HepG2 (cell line): ENCODE data around the gene SMTN. TPM values are rescaled to one million over a fixed set of nuclear protein-coding genes. Genes with fewer than 3 reads are reported as not detected.

Source experiments
- ARID2 ChIP-seq: sonication (generic); formaldehyde crosslinking; IDR thresholded peaks from 2 replicates; pipeline ENCODE4 v1.8.1; 2022; ENCODE audit warnings: mild to moderate bottlenecking, missing genetic modification reagents, borderline replicate concordance
- EEA1 ChIP-seq: sonication (generic); formaldehyde crosslinking; IDR thresholded peaks from 2 replicates; pipeline ENCODE4 v1.5.1; 2020; ENCODE audit warnings: mild to moderate bottlenecking, missing genetic modification reagents, borderline replicate concordance
- GABPB1 ChIP-seq: IDR thresholded peaks from 2 replicates; pipeline ENCODE4 v1.6.1; 2016; ENCODE audit warnings: mild to moderate bottlenecking, missing genetic modification reagents, moderate library complexity, missing compliant biosample characterization
- GATAD2A ChIP-seq: IDR thresholded peaks from 2 replicates; pipeline ENCODE4 v1.6.1; 2016
- HIVEP1 ChIP-seq: sonication (generic); formaldehyde crosslinking; IDR thresholded peaks from 2 replicates; pipeline ENCODE4 v1.4.0; 2020; ENCODE audit warnings: mild to moderate bottlenecking, missing genetic modification reagents
- HOXA3 ChIP-seq: sonication (generic); formaldehyde crosslinking; IDR thresholded peaks from 2 replicates; pipeline ENCODE4 v1.5.0; 2020; ENCODE audit warnings: missing genetic modification reagents
- NONO ChIP-seq, 2 experiments: fragments of 450-650 bp in 1 of 2; sonication (generic) in 1 of 2; formaldehyde crosslinking in 1 of 2; IDR thresholded peaks in 1 of 2; conservative IDR thresholded peaks in 1 of 2; 2 replicates each; pipeline versions ENCODE4 v1.6.1 to v1.8.0; 2017 to 2022; ENCODE audit warnings: mild to moderate bottlenecking in 1 of 2, missing genetic modification reagents in 1 of 2, moderate library complexity in 1 of 2
- NR2F6 ChIP-seq, 2 experiments: IDR thresholded peaks; 2 replicates each; pipeline ENCODE4 v1.6.1; 2016; ENCODE audit warnings: antibody characterized with exemption in 1 of 2, mild to moderate bottlenecking in 1 of 2
- PITX1 ChIP-seq: sonication (generic); formaldehyde crosslinking; IDR thresholded peaks from 2 replicates; pipeline ENCODE4 v1.5.1; 2020; ENCODE audit warnings: mild to moderate bottlenecking, missing genetic modification reagents
- RAD21 ChIP-seq: fragments of 450-650 bp; formaldehyde crosslinking; IDR thresholded peaks from 2 replicates; pipeline ENCODE4 v1.5.0; 2020; ENCODE audit warnings: mild to moderate bottlenecking
- RARG ChIP-seq: sonication (generic); formaldehyde crosslinking; IDR thresholded peaks from 2 replicates; pipeline ENCODE4 v1.4.0; 2020; ENCODE audit warnings: low read depth, mild to moderate bottlenecking, missing genetic modification reagents
- REPIN1 ChIP-seq: sonication (generic); formaldehyde crosslinking; IDR thresholded peaks from 2 replicates; pipeline ENCODE4 v1.8.0; 2022; ENCODE audit warnings: missing genetic modification reagents, low read depth, mild to moderate bottlenecking, borderline replicate concordance
- RXRB ChIP-seq: IDR thresholded peaks from 2 replicates; pipeline ENCODE4 v1.6.1; 2016; ENCODE audit warnings: borderline replicate concordance, missing genetic modification reagents, missing compliant biosample characterization
- TP53 ChIP-seq: sonication (generic); formaldehyde crosslinking; conservative IDR thresholded peaks from 2 replicates; pipeline ENCODE4 v1.4.0; 2020; ENCODE audit warnings: missing genetic modification reagents
- YEATS4 ChIP-seq: sonication (generic); formaldehyde crosslinking; IDR thresholded peaks from 2 replicates; pipeline ENCODE4 v1.4.0; 2020; ENCODE audit warnings: missing genetic modification reagents, borderline replicate concordance
- ZBTB38 ChIP-seq: sonication (generic); formaldehyde crosslinking; IDR thresholded peaks from 2 replicates; pipeline ENCODE4 v1.5.1; 2020; ENCODE audit warnings: mild to moderate bottlenecking, missing genetic modification reagents
- ZMYM4 ChIP-seq: sonication (generic); formaldehyde crosslinking; IDR thresholded peaks from 2 replicates; pipeline ENCODE4 v1.8.1; 2023; ENCODE audit warnings: mild to moderate bottlenecking, missing genetic modification reagents
- ZNF205 ChIP-seq: IDR thresholded peaks from 2 replicates; pipeline ENCODE4 v1.6.1; 2018; ENCODE audit warnings: missing biosample characterization, missing genetic modification reagents
- ZNF383 ChIP-seq: sonication (generic); formaldehyde crosslinking; IDR thresholded peaks from 2 replicates; pipeline ENCODE4 v1.4.0; 2020; ENCODE audit warnings: missing genetic modification reagents, mild to moderate bottlenecking, borderline replicate concordance
- ZNF414 ChIP-seq: sonication (generic); formaldehyde crosslinking; IDR thresholded peaks from 2 replicates; pipeline ENCODE4 v1.5.0; 2020; ENCODE audit warnings: missing genetic modification reagents
- ZNF567 ChIP-seq: sonication (generic); formaldehyde crosslinking; IDR thresholded peaks from 2 replicates; pipeline ENCODE4 v1.8.1; 2023; ENCODE audit warnings: mild to moderate bottlenecking, missing genetic modification reagents, borderline replicate concordance
- ZSCAN9 ChIP-seq: IDR thresholded peaks from 2 replicates; pipeline ENCODE4 v1.6.1; 2016; ENCODE audit warnings: borderline replicate concordance
- polyA plus RNA-seq, 8 experiments: library from polyadenylated mRNA; depleted of rRNA in 3 of 8; stranded (reverse) in 7 of 8; unstranded in 1 of 8; fragments of >200 nt; fragmentation: Illumina TruSeq in 4 of 8; extraction: Trizol in 4 of 8; gene quantifications; 2 replicates each; pipeline versions ENCODE4 v1.2.1 to v1.2.3, GENCODE V29; 2011 to 2016; ENCODE audit warnings: low read depth in 4 of 8, missing spikeins in 1 of 8, mixed read lengths in 1 of 8; ENCODE audit not compliant: insufficient read depth in 1 of 8
- total RNA-seq, 5 experiments: library from RNA; depleted of rRNA; stranded (reverse); fragments of >200 nt; fragmentation: Illumina TruSeq; extraction: Trizol; gene quantifications; 2 replicates each; pipeline ENCODE4 v1.2.3, GENCODE V29; 2016; ENCODE audit warnings: low read depth in 1 of 5
- TF ChIP-seq, protein P1 (sequence below): sonication (generic); formaldehyde crosslinking; IDR thresholded peaks from 2 replicates; pipeline ENCODE4 v1.8.1; 2023; ENCODE audit warnings: mild to moderate bottlenecking, inconsistent platforms, moderate library complexity, missing genetic modification reagents, borderline replicate concordance
- TF ChIP-seq, protein P2 (sequence below): sonication (generic); formaldehyde crosslinking; IDR thresholded peaks from 2 replicates; pipeline ENCODE4 v1.4.0; 2020; ENCODE audit warnings: missing genetic modification reagents, mild to moderate bottlenecking, borderline replicate concordance
- TF ChIP-seq, protein P3 (sequence below): sonication (generic); formaldehyde crosslinking; IDR thresholded peaks from 2 replicates; pipeline ENCODE4 v1.5.0; 2020; ENCODE audit warnings: mild to moderate bottlenecking, missing genetic modification reagents, moderate library complexity

Gene SMTN
- total and polyA plus RNA-seq, 2 of the 13 experiments (the other 11 are each of a cell fraction or from before 2014, with no cell fraction given), result 14.7 to 26.1 TPM

GRCh38 chr22:31107178-31107893 lies 26.2 kb downstream of the SMTN start, which contains the start of gene SELENOM (continued):
- TF ChIP-seq RAD21 (peak; percentile 90), ZNF567 (0 out of 2 replicates have a peak, but pooled peaks have one; percentile 76), ZNF383 (CRISPR knock-in tag) (no peak), ZSCAN9 (CRISPR knock-in tag) (peak; percentile 66; the same call in 1 of the 2 replicates), ZNF205 (peak; percentile 90; the same call in 1 of the 2 replicates), GATAD2A (peak; percentile 72), EEA1 (CRISPR knock-in tag) (peak; percentile 41; the same call in 1 of the 2 replicates), PITX1 (CRISPR knock-in tag) (no peak), RARG (CRISPR knock-in tag) (no peak), ZMYM4 (CRISPR knock-in tag) (0 out of 2 replicates have a peak, but pooled peaks have one; percentile 23), ARID2 (CRISPR knock-in tag) (no peak), NONO (IDR thresholded peaks at IDR 0.05) (no peak), NONO (CRISPR knock-in tag; conservative IDR thresholded peaks at IDR 0.05) (peak; percentile 58; the same call in 1 of the 2 replicates), TP53 (CRISPR knock-in tag) (no peak), REPIN1 (0 out of 2 replicates have a peak, but pooled peaks have one; percentile 26), ZNF414 (no peak), GABPB1 (CRISPR knock-in tag) (peak; percentile 49), HIVEP1 (CRISPR knock-in tag) (0 out of 2 replicates have a peak, but pooled peaks have one; percentile 13), YEATS4 (CRISPR knock-in tag) (0 out of 2 replicates have a peak, but pooled peaks have one; percentile 17), HOXA3 (peak; percentile 52), RXRB (CRISPR knock-in tag) (peak; percentile 19; the same call in 1 of the 2 replicates), NR2F6 (IDR thresholded peaks at IDR 0.05) (no peak), NR2F6 (CRISPR knock-in tag; IDR thresholded peaks at IDR 0.05) (no peak; the same call in 1 of the 2 replicates), ZBTB38 (peak; percentile 91)
- TF ChIP-seq, protein P1, sequence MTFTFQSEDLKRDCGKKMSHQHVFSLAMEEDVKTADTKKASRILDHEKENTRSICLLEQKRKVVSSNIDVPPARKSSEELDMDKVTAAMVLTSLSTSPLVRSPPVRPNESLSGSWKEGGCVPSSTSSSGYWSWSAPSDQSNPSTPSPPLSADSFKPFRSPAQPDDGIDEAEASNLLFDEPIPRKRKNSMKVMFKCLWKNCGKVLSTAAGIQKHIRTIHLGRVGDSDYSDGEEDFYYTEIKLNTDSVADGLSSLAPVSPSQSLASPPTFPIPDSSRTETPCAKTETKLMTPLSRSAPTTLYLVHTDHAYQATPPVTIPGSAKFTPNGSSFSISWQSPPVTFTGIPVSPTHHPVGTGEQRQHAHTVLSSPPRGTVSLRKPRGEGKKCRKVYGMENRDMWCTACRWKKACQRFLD, result no peak
- TF ChIP-seq, protein P2, sequence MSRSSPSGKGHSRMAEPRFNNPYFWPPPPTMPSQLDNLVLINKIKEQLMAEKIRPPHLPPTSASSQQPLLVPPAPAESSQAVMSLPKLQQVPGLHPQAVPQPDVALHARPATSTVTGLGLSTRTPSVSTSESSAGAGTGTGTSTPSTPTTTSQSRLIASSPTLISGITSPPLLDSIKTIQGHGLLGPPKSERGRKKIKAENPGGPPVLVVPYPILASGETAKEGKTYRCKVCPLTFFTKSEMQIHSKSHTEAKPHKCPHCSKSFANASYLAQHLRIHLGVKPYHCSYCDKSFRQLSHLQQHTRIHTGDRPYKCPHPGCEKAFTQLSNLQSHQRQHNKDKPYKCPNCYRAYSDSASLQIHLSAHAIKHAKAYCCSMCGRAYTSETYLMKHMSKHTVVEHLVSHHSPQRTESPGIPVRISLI (CRISPR knock-in tag), result 0 out of 2 replicates have a peak, but pooled peaks have one; percentile 28
- TF ChIP-seq, protein P3, sequence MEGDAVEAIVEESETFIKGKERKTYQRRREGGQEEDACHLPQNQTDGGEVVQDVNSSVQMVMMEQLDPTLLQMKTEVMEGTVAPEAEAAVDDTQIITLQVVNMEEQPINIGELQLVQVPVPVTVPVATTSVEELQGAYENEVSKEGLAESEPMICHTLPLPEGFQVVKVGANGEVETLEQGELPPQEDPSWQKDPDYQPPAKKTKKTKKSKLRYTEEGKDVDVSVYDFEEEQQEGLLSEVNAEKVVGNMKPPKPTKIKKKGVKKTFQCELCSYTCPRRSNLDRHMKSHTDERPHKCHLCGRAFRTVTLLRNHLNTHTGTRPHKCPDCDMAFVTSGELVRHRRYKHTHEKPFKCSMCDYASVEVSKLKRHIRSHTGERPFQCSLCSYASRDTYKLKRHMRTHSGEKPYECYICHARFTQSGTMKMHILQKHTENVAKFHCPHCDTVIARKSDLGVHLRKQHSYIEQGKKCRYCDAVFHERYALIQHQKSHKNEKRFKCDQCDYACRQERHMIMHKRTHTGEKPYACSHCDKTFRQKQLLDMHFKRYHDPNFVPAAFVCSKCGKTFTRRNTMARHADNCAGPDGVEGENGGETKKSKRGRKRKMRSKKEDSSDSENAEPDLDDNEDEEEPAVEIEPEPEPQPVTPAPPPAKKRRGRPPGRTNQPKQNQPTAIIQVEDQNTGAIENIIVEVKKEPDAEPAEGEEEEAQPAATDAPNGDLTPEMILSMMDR (CRISPR knock-in tag), result peak; percentile 95
